Epithelial cell of esophagus (primary cell): ENCODE data around the gene ARHGAP15.

Source experiments
- DNase-seq: peaks from one replicate; pipeline ENCODE4 v3.0.0; 2010; ENCODE audit warnings: low read depth
- H3K4me3 ChIP-seq: 2 replicates; pipeline ENCODE4 v1.5.1; 2011; ENCODE audit warnings: mild to moderate bottlenecking, low read length, control low read depth
- TF ChIP-seq, protein P1 (sequence below): IDR thresholded peaks from 2 replicates; pipeline ENCODE4 v1.5.1; 2011; ENCODE audit warnings: low read depth, mild to moderate bottlenecking, low read length, control low read depth, inconsistent platforms; ENCODE audit not compliant: insufficient read depth; ENCODE audit errors: missing control alignments

ARHGAP15 gene

DNA sequence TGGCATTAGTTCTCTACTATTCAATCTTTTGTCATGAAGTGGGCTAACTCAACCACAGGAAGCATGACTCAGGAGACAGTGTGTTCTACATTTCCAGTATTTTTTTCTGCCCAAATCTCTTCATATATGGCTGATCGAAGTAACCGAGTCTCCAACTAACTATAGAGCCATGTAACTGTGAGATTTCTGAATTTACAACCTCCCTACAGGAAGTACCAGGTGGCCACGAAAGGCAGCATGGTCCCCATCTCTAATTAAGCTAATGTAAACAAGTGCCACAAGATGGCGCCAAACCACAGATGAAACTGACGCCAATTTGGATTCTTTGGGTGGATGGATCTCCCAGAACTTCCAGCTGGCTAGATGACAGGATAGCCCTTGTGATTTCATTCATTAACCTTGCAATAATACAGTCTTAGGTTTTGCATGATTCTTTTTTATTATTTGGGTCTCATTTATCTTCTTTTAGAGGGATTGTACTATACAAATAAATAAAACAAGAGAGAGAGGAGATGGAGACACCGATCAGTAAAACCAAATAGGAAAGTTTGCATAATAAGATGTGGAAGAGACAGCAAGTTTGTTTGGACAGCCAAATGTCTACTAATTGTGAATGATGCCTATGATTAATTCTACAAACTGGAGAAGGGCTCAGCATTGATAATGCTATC is 18.3 kb upstream of the ARHGAP15 start:
- H3K4me3 ChIP-seq = no peak overlapping the region
- TF ChIP-seq, protein P1, sequence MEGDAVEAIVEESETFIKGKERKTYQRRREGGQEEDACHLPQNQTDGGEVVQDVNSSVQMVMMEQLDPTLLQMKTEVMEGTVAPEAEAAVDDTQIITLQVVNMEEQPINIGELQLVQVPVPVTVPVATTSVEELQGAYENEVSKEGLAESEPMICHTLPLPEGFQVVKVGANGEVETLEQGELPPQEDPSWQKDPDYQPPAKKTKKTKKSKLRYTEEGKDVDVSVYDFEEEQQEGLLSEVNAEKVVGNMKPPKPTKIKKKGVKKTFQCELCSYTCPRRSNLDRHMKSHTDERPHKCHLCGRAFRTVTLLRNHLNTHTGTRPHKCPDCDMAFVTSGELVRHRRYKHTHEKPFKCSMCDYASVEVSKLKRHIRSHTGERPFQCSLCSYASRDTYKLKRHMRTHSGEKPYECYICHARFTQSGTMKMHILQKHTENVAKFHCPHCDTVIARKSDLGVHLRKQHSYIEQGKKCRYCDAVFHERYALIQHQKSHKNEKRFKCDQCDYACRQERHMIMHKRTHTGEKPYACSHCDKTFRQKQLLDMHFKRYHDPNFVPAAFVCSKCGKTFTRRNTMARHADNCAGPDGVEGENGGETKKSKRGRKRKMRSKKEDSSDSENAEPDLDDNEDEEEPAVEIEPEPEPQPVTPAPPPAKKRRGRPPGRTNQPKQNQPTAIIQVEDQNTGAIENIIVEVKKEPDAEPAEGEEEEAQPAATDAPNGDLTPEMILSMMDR = peak; percentile 78
- peak; percentile 70 for DNase-seq

DNA sequence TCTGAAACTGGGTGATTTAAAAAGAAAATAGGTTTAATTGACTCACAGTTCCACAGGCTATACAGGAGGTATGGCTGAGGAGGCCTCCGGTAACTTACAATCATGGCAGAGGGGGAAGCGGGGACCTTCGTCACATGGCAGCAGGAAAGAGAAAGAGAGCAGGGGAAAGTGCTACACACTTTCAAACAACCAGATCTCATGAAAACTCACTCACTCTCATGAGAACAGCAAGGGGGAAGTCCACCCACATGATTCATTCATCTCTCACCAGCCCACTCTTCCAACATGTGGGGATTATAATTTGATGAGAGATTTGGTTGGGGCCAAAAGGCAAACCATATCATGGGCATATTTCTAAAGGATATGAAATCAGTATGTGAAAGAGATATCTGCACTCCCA is 12.0 kb upstream of the ARHGAP15 start:
- H3K4me3 ChIP-seq = no peak overlapping the region
- no peak for DNase-seq
- TF ChIP-seq, protein P1 = no peak

DNA sequence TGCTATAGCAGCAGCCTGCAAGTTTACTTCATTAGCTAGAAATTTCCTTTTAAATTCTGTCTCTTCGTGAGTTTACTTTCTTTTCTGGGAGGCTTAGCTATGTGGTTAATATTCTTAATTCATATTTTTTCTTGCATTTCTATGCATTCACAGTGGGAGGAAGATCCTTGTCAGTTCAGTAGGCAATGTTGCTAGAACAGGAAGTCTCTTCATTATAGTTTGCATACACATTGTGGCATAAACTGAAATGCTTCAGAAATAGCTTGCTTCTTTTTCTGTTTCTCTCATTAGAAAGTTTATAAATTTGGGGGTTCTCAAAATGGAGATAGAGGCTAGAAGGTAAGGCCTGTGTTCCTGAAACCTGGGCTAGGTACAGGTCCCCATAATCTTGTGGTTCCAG is 8.1 kb upstream of the ARHGAP15 start:
- no peak for DNase-seq
- TF ChIP-seq, protein P1 = no peak

DNA sequence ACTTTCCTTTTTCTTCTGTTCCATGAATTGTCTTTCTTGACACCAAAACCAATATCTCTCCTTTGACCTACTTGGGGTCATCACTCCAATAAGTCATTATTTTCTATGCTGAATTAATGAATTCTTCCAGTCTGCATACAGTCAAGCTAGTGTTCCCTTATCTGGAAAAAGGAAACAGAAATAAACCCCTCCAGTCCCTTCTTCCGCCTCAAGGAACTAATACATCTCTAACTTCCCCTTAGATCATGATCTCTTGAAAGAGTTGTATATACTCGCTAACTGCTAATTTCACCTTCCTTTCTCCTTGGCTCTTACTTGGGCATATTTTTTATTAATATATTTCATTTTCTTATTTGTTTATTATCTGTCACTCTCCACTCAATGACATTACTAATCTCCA is 7.3 kb upstream of the ARHGAP15 start:
- TF ChIP-seq, protein P1 = no peak
- no peak for DNase-seq
- H3K4me3 ChIP-seq = no peak overlapping the region

More for the DNA sequence above, 8.1 kb upstream of the ARHGAP15 start:
- no peak overlapping the region for H3K4me3 ChIP-seq

DNA sequence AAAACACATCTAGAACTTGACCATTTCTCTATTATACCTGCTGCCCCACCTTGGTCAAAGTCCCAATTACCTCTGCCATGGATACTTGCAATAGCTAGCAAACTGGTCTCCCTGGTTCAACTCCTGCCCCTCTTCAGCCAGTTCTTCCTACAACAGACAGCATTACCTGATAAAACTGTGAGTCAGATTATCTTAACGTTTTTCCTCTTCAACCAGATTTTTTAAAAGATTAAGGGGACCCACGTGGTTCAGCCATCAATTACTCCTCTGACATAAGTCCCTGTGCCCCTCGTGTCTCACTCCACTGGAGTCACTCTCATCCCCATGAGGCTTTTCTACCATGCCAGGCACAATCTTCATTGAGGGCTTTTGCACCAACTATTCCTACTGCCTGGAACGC is 5.3 kb upstream of the ARHGAP15 start:
- TF ChIP-seq, protein P1 = no peak
- H3K4me3 ChIP-seq = no peak overlapping the region
- no peak for DNase-seq

DNA sequence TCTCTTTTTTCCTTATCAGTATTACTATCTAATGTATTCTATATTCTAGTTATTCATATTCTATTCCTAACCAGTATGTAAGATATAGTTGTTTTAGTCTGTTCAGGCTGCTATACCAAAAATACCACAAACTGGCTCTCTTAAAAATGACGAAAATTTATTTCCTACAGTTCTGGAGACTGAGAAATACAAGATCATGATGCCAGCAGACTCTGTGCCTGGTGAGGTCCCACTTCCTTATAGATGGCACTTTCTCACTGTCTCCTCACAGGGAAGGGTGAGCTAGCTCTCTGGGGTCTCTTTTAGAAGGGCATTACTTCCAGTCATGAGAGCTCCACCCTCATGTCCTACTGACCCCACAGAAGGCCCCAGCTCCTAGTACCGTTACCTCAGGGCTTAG is 4.8 kb upstream of the ARHGAP15 start:
- no peak overlapping the region for H3K4me3 ChIP-seq
- DNase-seq = no peak
- TF ChIP-seq, protein P1 = no peak

DNA sequence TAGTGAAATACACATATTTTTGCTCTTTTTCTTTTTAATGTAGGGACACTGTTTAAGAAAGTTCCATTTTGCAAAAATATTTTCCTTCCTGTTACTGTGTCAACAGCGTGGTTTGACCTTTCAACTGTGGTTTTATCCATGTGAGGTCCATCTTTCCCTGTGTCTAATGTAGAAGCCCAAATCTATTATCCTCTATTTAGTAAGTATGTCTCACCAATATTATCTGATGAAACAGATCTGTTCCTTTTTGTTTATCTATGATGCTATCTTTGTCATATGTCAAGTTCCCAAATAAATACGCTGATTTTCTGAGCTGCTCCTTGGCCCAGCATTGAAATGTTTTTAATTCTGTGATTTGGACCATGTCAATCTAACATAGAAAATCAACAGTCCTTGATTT is 3.5 kb upstream of the ARHGAP15 start:
- H3K4me3 ChIP-seq = no peak overlapping the region
- no peak for DNase-seq
- TF ChIP-seq, protein P1 = no peak
